ENCODE measurements around the gene ITGA11.

Gene ITGA11, protein sequence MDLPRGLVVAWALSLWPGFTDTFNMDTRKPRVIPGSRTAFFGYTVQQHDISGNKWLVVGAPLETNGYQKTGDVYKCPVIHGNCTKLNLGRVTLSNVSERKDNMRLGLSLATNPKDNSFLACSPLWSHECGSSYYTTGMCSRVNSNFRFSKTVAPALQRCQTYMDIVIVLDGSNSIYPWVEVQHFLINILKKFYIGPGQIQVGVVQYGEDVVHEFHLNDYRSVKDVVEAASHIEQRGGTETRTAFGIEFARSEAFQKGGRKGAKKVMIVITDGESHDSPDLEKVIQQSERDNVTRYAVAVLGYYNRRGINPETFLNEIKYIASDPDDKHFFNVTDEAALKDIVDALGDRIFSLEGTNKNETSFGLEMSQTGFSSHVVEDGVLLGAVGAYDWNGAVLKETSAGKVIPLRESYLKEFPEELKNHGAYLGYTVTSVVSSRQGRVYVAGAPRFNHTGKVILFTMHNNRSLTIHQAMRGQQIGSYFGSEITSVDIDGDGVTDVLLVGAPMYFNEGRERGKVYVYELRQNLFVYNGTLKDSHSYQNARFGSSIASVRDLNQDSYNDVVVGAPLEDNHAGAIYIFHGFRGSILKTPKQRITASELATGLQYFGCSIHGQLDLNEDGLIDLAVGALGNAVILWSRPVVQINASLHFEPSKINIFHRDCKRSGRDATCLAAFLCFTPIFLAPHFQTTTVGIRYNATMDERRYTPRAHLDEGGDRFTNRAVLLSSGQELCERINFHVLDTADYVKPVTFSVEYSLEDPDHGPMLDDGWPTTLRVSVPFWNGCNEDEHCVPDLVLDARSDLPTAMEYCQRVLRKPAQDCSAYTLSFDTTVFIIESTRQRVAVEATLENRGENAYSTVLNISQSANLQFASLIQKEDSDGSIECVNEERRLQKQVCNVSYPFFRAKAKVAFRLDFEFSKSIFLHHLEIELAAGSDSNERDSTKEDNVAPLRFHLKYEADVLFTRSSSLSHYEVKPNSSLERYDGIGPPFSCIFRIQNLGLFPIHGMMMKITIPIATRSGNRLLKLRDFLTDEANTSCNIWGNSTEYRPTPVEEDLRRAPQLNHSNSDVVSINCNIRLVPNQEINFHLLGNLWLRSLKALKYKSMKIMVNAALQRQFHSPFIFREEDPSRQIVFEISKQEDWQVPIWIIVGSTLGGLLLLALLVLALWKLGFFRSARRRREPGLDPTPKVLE

DNA sequence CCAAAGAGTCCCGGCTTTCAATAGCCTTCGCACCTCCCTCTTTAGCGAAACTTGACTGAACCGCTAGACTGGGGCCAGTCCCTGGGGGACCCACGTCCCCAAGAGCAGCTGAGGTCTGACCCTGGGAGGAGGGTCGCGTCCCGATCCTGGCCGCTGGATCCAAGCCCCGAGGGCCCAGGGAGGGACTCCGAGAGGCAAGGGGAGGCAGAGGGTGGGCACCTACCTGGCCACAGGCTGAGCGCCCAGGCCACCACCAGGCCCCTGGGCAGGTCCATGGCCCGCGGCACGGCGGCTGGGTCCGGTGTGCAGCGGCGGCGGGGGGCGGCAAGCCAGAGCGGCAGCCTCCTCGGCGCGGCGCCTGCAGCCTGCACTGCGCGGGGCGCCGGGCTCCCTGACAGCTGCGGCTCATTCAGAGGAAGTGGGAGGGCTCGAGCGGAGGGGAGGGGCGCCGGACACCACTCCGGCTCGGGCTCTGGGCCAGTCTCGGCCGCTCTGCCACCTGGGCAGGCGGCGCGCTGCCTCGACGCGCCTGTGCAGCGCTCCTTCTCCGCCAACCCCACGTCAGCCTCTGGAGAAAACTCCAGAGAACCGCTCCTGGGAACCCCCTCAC, at the start of gene ITGA11:
Gene ITGA11 (minus strand): TSS at position 372 of the 610 bp plus-strand sequence. CDS start 97 bp downstream, at position 275.
- no peak for DNase-seq

DNA sequence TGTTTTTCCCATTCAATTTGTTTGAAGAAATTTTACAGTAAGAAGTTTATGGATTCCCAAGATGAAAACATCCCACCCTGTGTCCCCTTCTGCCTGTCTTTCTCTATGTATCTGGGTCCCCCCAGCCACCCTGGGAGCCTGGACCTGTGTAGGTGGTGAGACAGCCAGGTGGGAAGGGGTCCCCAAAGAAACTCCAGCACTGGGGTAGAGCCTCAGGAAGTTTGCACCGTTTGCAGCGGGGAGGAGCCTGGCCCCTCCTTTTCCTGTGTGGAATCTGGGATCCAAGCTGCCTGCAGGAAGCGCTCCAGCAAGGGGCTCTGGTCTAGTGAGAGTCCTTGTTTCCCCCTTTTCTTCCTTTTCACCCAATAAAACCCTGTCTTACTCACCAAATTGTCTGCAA, 49.4 kb upstream of the ITGA11 start:
- DNase-seq = no peak

DNA sequence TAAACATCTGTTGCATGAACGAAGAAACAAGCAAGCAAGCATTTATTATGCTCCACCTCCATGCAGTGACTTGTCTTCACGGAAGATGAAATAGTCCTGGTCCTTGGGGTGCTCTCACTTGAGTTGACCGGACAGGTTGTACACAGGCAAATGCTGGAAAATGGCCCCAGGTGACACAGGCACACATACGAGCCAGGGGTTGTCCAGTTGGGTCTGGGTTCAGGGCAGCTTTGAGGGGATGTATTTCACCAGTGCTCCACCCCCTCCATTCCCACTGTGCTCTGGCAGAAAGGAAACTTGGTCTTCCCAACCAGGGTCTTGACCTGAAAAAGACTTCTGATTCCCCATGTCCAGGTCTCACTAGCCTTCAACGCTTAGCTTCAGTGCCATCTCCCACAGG, 48.3 kb upstream of the ITGA11 start:
- DNase-seq = no peak

DNA sequence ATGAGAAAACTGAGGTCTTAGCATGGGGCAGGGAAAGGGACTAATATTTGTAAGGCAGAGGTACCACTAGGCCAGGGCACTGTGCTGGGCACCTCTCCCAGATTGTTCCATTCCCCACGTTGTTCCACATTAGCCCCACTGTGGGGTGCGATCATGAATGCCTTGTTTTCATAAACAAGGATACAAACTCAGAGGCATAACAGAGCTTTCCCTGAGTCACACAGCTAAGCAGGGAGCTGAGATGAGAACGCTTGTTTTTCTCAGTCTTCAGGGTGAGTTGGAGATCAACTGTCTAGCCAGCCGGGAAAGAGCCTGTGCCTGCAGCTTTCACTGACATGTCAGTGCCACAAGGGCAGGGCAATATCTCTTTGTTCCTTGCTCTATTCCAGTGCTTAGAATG, 47.9 kb upstream of the ITGA11 start:
- DNase-seq = no peak

DNA sequence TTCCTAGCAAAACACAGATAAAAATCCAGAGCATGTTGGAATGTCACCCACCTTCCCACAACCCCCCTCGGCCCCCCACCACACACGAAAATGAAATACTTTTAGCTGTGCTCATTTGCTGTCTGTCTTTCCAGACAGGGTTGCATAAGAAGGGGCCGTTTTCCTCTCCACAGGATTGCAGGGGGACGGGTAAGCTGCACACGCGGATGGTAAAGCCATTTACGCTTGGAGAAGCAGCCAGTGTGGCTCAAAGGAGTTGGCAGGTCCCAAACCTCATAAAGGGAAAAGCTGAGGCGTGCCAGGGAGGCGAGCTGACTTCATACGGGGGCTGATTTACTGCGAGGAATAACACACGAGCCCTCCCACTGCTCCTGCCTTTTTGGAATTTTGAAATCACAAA, 47.4 kb upstream of the ITGA11 start:
- no peak for DNase-seq

DNA sequence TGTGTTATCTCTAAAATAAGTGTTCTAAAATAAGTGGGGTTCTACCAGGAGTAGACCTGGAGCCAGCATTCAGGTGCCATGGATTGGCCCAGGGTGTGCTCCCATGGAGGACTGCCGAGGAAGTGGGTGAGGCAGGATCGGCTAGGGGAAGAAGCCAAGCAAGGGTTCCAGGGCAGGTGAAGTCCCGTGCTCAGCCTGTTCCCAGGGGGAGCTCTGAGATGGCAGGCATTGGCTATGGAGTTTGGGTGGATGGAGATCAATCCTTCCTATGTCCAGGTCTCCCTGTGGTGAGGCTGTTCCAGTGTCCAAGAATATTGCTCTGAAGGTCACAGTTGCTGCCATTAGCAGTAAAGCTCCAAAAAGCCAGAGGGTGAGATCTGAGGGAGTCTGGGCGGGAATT, 46.9 kb upstream of the ITGA11 start:
- DNase-seq = no peak

DNA sequence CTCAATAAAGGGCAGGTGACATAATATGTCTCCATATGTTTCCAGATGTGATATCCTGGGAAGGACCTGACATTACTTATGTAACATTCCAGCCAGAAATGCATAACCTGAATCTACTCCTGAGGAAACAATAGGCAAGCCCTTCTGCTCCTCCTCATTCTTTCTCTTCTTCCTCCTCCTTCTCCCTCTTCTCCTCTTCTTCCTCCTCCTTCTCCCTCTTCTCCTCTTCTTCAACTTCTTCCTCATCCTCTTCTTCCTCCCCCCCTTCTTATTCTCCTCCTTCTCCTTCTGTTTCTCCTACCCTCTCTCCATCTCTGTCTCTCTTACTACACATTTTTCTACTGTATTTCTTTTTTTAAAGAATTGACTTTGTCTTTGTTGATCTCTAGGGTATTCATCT, 43.5 kb upstream of the ITGA11 start:
- no peak for DNase-seq

DNA sequence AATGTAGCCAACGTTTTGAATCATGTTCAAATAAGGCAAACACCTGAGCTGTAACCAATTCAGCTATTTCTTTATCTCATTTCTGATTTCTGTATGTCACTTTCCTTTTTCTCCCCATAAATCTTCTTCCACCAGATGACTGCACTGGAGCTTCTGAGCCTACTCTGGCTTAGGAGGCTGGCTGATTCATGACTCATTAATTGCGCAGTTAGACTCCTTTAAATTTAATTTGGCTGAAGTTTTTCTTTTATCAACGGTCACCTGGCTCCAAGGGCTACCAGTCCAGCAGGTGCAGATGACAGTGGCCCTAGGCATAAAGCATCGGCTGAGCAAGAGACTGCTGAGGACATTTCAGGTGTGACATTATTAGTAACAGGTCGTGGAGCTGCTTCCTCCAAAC, 39.6 kb upstream of the ITGA11 start:
- DNase-seq = no peak

DNA sequence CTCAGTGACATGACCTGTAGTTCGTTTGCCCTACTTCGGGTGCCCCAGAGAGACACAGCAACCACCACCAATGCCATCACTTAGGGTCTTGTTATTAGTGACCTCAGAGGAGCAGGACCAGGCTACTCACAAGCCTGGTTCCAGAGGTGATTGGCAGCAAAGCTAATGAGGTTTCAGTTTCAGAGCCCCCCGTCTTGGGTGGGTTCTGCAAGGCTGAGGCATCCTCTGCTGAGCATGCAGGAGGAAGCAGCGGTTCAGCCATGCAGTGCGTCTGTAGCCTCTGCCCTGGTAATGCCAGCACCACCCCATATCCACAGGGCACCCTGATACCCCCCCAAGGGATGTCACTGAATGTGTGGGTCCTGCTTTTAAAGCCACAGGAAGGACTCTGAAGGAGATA, 39.0 kb upstream of the ITGA11 start:
- DNase-seq = no peak

DNA sequence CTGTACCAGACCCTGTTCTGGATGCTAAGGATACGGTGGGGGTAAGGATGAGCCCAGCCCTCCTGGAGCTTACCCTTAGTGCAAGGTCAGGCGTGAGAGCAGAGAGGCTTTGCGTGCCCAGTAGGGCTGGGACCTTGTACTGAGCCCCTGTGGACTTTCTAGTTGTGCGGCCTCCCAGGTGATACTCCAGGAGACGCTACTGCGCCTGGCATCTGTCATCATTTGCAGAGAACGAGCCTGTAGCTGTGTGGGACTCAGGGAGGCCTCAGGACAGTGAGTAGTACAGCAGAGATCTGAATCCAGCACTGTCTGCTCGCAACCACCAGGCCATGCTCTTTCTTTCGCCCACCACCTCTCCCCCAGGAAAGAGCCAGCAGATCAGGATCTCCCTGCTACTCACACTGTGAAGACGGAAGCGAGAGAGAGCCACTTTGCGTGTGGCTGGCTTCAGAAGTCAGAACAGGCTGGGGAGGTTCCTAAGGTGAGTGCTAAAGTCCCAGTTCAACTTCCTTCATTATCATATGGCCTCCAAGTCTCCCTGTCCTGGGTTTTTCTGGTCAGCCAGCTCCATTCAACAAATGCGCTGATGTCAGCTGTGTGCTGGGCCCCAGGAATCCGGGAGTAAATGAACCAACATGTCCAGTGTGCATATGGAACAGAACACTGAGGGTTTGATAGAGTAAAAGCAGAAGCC, 38.2 kb upstream of the ITGA11 start:
- no peak for DNase-seq

DNA sequence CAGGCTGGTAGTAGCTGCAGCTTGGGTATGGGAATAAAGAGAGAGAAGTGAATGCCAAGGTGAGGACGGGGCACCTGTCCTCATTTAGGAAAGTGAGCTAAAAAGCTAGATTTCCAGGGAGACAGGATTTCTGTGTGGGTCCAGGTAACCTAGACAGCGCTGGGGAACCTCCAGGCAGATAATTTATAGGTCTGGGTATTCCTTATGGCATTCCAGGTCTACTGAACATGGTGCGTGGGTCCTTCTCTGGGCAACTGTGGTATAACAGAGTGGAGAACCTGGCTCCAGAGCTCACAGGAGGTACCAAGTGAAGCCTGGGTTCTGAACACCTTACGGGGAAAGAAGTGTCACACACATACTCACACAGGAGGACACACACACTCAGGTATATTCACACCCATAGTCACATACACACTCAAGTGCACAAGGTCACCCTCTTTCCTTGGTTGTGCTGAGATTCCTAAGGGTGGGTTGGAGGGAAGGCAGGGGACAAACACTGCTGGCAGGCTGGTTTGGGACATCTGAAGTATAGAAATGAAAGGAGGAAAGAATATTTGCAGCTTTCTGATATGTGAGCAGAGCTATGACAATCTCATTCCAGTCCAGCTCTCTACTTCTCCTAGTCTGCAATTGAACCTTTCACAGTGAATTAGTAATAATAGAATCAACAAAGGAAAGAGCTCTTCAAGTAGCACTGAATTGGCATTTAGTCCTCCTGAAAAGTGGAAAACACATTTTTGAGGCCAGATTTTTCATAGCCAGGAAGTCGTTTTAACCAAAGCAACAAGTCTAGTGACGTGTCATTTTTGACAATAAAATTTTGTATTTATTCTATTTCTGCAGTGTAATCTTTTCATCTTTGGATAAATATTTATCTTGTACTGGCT, 37.4 kb upstream of the ITGA11 start:
- no peak for DNase-seq

DNA sequence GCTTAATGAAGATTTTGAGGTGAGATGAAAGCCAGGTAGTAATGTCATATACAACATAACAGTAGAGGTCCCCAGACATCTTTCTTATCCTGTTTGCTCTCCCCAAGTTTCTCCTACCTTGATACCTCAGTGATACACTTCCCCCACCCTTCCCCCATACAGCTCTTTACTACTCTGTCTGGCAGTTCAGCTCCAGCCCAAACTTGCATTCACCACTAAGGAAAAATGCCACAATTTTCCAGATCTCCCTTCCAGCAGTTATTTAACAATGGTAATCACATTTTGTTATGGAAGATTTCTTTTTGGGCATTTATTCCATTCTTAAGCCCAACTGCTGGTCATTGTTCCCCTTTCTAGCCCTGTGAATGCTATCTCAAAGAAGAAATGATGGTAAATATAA, 34.9 kb upstream of the ITGA11 start:
- DNase-seq = no peak

DNA sequence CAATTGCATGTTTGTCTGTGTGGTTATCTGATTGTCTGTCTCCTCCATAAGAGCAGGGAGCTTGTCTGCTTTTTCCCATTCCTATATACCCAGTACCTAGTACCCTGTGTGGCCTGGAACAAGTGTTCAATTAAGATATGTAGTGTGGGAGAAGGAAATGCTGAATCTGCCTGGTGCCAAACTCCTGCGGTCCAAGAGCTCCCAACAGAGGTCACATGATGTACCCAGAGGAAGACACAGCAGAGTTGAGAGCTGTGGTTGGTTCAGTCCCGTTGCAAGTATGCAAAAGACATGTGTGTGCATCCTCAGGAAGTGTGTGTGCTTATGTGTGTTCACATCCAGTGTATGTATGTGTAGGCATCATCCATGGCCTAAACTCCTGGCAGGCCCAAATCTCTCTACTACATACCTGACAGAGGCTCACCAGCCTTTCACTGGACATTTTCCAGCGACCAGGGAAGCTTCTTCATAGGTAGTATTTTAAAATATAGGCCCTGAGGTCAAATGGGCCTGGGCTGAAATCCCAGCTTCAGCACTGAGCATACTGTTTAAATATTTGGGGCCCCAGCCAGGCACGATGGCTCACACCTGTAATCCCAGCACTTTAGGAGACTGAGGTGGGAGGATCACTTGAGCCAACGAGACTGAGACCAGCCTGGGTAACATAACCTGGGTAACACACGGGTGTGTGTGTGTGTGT, 34.0 kb upstream of the ITGA11 start:
- DNase-seq = no peak

DNA sequence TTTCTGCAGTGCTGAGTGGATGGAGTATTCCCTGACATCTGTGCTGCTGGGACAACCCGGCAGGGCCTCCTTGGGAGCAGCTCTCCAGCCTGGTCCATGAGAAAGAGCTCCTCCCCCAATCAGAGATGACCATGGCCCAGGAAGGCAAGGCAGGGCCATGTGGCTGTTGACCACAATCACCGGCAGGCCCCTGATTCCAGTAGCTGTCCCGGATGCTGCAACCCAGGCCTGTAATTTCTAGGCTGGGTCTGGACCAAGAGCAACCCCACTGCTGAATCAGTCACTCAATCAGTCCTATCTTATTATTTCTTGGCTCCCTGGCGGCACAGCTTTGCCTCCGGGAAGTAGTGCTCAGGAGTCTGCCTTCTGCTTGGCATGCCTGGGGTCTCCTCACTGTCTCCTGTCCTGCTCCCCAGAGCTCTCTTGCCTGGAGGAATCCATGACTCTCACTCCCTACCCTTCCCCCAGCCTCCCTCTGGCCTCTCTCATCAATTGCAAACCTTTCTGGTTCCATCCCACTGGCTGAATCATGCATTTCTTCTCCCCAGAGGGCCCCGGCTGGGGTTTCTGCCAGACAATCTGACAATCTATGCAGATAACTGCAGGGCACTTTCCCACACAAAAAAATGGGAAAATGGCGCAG, 32.6 kb upstream of the ITGA11 start:
- DNase-seq = no peak

DNA sequence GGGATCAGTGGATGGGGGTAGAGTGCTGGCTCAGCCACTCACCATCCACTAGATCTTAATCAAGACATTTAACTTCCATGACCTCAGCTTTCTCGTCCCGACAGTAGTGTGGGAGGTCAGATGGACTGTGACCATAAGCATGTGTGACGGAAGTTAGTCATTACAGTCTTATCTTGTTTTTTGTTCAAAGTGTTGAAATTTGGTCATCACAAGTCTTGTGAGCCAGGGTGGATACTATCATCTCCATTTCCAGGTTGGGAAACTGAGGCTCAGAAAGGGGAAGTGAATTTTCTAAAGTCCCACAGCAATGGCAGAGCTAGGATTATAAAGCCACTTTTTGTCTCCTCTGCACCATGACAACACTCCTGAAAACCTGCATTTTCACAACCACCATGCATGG, 32.0 kb upstream of the ITGA11 start:
- DNase-seq = no peak

DNA sequence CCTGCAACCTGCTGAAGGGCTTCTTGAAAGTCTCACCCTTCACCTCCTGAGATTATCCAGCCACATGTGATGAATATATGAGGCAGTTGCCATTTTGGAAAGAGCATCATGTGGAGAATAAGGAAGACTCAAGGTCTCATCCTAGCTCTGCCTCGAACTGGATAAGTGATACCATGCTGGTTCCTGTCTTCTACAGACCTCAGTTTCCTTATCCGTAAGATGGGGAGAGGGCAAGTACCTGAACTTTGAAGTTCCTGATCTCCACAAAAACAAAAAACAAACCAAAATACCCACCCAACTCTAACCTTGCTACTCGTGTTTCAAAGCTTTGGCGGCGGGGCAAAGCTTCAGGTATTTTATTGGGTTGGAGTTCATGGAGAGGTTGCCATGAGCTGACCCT, 31.5 kb upstream of the ITGA11 start:
- DNase-seq = no peak

DNA sequence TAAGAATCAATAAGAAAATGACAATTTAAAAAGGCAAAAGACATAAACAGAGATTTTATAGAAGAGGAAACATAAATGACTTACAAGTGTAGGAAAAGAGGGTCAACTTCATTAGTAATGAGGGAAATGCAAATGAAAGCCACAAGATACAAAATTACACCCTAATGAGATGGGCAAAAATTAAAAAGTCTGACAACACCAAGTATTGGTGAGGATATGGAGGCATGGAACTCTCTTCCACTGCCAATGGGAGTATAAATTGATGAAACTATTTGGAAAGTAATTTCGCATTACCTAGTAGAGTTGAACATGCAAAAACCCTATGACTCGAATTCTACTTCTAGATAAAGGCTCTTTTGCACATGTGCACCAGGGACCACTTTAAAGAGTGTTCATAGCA, 28.2 kb upstream of the ITGA11 start:
- DNase-seq = no peak

DNA sequence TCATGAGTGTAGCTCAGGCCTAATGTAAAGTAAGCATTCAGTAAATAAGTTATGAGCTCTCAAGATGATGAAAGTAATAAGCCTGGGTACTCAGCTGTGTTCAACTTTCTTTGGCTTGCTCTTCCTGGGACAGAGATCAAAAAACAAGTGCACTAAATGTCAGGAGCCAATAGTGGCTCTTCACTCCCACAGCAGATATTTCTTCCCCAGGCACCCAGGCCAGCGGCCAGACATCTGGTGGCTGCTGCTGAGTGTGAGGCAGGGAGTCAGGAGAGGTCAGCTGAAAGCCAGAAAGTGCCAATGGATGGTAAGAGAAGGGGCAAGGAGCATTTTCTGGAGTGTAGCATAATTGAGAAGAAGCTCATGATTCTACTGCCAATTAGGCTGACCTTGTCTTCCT, 18.2 kb upstream of the ITGA11 start:
- DNase-seq = no peak

DNA sequence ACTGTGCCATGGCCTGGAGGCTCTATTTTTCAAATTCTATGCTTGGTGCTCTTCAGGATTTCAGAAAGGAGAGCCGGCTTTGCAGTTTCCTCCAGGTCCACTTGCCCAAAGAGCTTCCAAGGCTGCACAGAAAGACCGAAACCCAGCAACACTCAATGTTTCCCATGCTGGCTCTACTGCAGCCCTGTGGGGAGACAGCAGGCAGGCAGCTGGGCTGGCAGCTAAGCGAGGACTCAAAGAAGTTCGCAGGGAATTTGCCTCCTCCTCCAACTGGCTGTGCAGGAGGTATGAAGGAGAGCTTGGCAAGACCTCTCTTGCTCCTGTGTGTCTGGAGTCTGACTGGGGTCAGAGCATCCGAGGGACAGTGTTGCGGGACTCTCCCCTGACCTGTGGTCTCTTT, 17.4 kb upstream of the ITGA11 start:
- DNase-seq = no peak
